Hematopoietic multipotent progenitor cell treated with erythropoietin and hydrocortisone succinate and interleukin-3 and kit ligand, for 4 days (in vitro differentiated cells): Measurements from ENCODE around the gene WSCD1.
A peak's percentile ranks its signal among the peaks of the same experiment; 100 is the strongest.

Source experiments
- DNase-seq: peaks from one replicate; pipeline ENCODE4 v3.0.0-alpha.2; 2015

The WSCD1 gene

GRCh38 chr17:6069539-6070429, at the start of gene WSCD1:
TSS of gene WSCD1 (plus strand) at chr17:6070379. CDS start at chr17:6080659, 10,280 bp downstream.
- peak; percentile 32 for DNase-seq

- no peak for DNase-seq
Observed at GRCh38 chr17:6021011-6021400, 49.2 kb upstream of the WSCD1 start.

GRCh38 chr17:6021627-6022026, 48.6 kb upstream of the WSCD1 start:
- no peak for DNase-seq

GRCh38 chr17:6023036-6023831, 46.9 kb upstream of the WSCD1 start:
- no peak for DNase-seq

- no peak for DNase-seq
Observed at GRCh38 chr17:6024576-6024975, 45.6 kb upstream of the WSCD1 start.

- no peak for DNase-seq
Observed at GRCh38 chr17:6027342-6028024, 42.7 kb upstream of the WSCD1 start.

- no peak for DNase-seq
Observed at GRCh38 chr17:6028294-6028693, 41.9 kb upstream of the WSCD1 start.

- DNase-seq, result no peak
Observed at GRCh38 chr17:6035801-6036394, 34.3 kb upstream of the WSCD1 start.

GRCh38 chr17:6040504-6040903, 29.7 kb upstream of the WSCD1 start:
- DNase-seq, result no peak

- no peak for DNase-seq
Observed at GRCh38 chr17:6041246-6041645, 28.9 kb upstream of the WSCD1 start.

GRCh38 chr17:6043405-6043804, 26.8 kb upstream of the WSCD1 start:
- no peak for DNase-seq

GRCh38 chr17:6044261-6044660, 25.9 kb upstream of the WSCD1 start:
- no peak for DNase-seq

- DNase-seq, result no peak
Observed at GRCh38 chr17:6045621-6046357, 24.4 kb upstream of the WSCD1 start.

GRCh38 chr17:6046431-6046830, 23.7 kb upstream of the WSCD1 start:
- DNase-seq, result no peak

- no peak for DNase-seq
Observed at GRCh38 chr17:6046931-6047330, 23.2 kb upstream of the WSCD1 start.

GRCh38 chr17:6047966-6048365, 22.2 kb upstream of the WSCD1 start:
- no peak for DNase-seq

- DNase-seq, result no peak
Observed at GRCh38 chr17:6048486-6048885, 21.7 kb upstream of the WSCD1 start.

GRCh38 chr17:6052926-6053325, 17.3 kb upstream of the WSCD1 start:
- no peak for DNase-seq

- DNase-seq, result no peak
Observed at GRCh38 chr17:6054372-6054771, 15.8 kb upstream of the WSCD1 start.

GRCh38 chr17:6056104-6056503, 14.1 kb upstream of the WSCD1 start:
- DNase-seq, result no peak

GRCh38 chr17:6057562-6057961, 12.6 kb upstream of the WSCD1 start:
- DNase-seq, result no peak

GRCh38 chr17:6059406-6059805, 10.8 kb upstream of the WSCD1 start:
- no peak for DNase-seq
